ENCODE results near the gene WNK1. TPM values are rescaled to one million over a fixed set of nuclear protein-coding genes. Genes with fewer than 3 reads are reported as not detected.

The WNK1 gene
- total and polyA plus RNA-seq, 4 donors, result 114 to 165 (median 130) TPM

DNA sequence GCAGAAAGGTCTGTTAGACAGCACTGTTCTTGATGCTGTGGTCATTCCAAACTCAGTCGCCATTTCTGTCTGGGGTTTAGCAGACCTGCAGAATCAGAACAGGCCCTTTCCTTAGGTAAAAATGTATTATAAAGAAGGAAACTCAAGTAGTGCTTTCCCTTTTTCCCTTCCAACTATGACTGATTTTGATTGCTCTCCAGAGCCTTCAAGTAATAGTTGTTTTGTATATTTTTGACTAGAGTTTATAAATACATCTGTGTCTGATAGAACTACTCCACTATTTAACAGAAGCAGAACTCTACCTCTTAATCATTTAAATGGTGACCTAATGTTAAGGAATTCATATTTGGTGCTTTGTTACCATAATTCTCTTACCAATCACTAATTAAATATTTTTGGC is 74.0 kb downstream of the WNK1 start:
- H3K4me3 ChIP-seq (ENCODE audit: low read depth, low read length), result no peak overlapping the region
- no peaks in the 10 kb centered on the region for H3K4me1 ChIP-seq (ENCODE audit: control insufficient read depth, insufficient read depth, low read length)
- DNase-seq (ENCODE audit: low read depth in 4 of 6, low spot score in 6 of 6), result no peak
- peaks cover 3% of the 10 kb centered on the region for H3K36me3 ChIP-seq (ENCODE audit: control insufficient read depth, insufficient read depth, low read length)
- H3K9me3 ChIP-seq (ENCODE audit: control insufficient read depth, insufficient read depth, low read length), result no peaks in the 10 kb centered on the region
- WGBS (ENCODE audit: insufficient coverage), result 100% methylated on average over 1 of the region's 1 CpG
- H3K27ac ChIP-seq (ENCODE audit: low read depth, low read length), result no peak overlapping the region
- no peaks in the 10 kb centered on the region for H3K27me3 ChIP-seq (ENCODE audit: control insufficient read depth, insufficient read depth, low read length)

DNA sequence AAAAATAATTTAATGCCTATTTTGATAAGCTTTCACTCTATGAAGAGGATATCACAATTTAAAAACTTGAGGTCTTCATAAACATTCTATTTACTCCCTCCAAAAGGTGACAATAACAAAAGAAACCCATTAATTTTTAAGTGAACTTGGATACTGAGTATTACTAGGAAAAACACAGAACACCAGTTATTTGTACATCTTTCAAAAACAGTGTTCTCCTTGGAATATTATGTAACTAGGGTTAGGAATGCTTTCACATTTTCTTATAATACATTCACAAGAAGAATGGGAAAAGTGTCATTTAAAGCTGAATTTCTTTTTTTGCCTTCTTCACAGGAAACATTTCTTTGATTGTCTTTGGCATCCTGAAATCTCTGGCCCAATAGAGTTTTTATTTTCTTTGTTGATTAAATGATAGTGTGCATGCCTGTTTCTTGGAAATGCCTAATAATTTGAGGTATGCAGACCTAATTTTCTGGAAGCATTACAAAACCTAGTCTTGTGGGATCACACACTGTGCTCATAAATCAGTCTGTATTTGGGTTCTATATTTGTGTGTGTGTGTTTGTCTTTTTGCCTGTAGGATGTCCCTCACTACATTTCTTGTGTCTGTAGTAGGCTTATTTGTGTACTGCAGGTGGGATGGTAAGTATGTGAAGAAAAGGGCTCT is 76.5 kb downstream of the WNK1 start:
- no peak overlapping the region for H3K27ac ChIP-seq (ENCODE audit: low read depth, low read length)
- no peaks in the 10 kb centered on the region for H3K9me3 ChIP-seq (ENCODE audit: control insufficient read depth, insufficient read depth, low read length)
- peaks cover 3% of the 10 kb centered on the region for H3K36me3 ChIP-seq (ENCODE audit: control insufficient read depth, insufficient read depth, low read length)
- no peak for DNase-seq (ENCODE audit: low read depth in 4 of 6, low spot score in 6 of 6)
- H3K4me1 ChIP-seq (ENCODE audit: control insufficient read depth, insufficient read depth, low read length), result no peaks in the 10 kb centered on the region
- H3K27me3 ChIP-seq (ENCODE audit: control insufficient read depth, insufficient read depth, low read length), result no peaks in the 10 kb centered on the region
- no peak overlapping the region for H3K4me3 ChIP-seq (ENCODE audit: low read depth, low read length)

DNA sequence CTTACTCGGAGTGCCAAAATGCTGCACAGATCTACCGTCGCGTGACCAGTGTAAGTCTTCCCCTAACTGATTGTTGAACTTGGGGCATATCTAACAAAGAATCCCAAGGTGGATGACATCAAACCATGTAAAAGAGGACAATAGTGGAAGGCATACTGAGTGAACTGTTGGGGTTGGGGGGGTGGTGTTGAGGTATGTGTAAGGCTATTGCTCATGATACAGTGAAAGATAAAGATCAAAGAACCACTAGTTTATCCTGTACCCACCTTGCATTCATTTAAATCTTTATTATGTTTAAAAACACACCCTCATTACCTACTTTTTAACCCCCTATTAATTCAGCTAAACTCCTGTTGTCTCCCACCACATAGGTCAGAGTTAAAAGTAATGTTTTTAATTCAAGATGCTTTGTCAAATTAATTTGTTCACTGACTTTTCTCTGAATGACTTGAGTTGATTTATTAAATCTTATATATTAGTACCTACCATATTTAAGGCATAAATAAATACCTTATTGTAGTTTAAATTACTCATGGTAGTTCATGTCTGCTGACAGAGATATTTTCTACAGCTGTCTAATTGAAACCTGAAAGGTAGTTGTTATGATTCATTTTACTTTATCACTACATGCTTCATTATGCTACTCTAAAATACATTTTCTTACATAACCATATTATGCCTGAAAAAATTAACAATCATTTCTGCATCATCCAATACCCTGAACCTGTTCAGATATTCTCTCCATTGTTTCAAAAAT is 77.9 kb downstream of the WNK1 start:
- Histone ChIP-seq H3K4me1 (ENCODE audit: control insufficient read depth, insufficient read depth, low read length) (no peaks in the 10 kb centered on the region), H3K36me3 (ENCODE audit: control insufficient read depth, insufficient read depth, low read length) (peaks cover 3% of the 10 kb centered on the region), H3K9me3 (ENCODE audit: control insufficient read depth, insufficient read depth, low read length) (no peaks in the 10 kb centered on the region), H3K4me3 (ENCODE audit: low read depth, low read length) (no peak overlapping the region), H3K27ac (ENCODE audit: low read depth, low read length) (no peak overlapping the region), H3K27me3 (ENCODE audit: control insufficient read depth, insufficient read depth, low read length) (no peaks in the 10 kb centered on the region)
- no peak for DNase-seq (ENCODE audit: low read depth in 4 of 6, low spot score in 6 of 6)
- 97% methylated on average over 3 of the region's 4 CpGs for WGBS (ENCODE audit: insufficient coverage)

DNA sequence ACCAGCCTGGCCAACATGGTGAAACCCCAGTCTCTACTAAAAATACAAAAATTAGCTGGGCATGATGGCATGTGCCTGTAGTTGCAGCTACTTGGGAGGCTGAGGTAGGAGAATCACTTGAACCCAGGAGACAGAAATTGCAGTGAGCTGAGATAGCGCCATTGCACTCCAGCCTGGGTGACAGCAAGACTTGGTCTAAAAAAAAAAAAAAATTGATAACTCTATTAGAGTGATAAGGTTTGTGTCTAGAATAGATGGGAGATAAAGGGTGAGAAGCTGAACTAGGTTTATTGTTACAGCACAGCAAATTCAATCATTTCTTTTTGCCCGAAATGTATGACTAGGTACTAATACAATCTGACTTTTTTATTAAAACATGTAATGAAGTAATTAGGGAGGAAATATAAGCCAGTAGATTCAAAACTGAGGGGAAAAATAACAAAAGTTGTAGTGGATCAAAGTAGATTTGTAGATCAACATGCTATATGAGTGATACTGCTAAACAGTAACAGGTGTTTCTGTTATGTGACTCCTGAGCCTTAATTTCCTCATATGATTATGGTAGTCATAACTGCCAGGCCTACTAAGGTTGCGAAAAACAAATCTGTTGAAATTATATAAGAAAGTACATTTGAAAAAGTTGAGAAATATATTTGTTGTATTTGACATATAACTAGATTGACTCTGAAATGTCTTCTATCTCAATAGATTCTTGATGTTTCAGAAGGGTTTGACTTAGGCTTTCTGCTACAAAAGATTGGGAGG is 83.6 kb downstream of the WNK1 start:
- Histone ChIP-seq H3K27me3 (ENCODE audit: control insufficient read depth, insufficient read depth, low read length) (no peaks in the 10 kb centered on the region), H3K36me3 (ENCODE audit: control insufficient read depth, insufficient read depth, low read length) (peaks cover 6% of the 10 kb centered on the region), H3K4me3 (ENCODE audit: low read depth, low read length) (no peak overlapping the region), H3K27ac (ENCODE audit: low read depth, low read length) (no peak overlapping the region), H3K9me3 (ENCODE audit: control insufficient read depth, insufficient read depth, low read length) (no peaks in the 10 kb centered on the region), H3K4me1 (ENCODE audit: control insufficient read depth, insufficient read depth, low read length) (no peaks in the 10 kb centered on the region)
- DNase-seq (ENCODE audit: low read depth in 4 of 6, low spot score in 6 of 6), result no peak
- 100% methylated on average over 1 of the region's 3 CpGs for WGBS (ENCODE audit: insufficient coverage)

DNA sequence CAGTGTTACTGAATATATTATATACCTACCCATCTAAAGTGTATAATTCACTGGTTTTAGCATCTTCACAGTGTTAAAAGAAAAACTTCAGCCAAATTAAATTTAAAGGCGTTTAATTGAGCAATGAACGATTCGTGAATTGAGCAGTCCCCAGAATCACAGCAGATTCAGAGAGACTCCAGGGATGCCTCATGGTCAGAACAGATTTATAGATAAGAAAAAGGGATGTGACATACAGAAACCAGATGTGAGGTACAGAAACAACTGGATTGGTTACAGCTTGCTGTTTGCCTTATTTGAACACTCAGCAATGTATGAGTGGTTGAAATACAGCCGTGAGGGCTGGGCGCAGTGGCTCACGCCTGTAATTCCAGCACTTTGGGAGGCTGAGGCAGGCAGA is 84.6 kb downstream of the WNK1 start:
- Histone ChIP-seq H3K9me3 (ENCODE audit: control insufficient read depth, insufficient read depth, low read length) (no peaks in the 10 kb centered on the region), H3K36me3 (ENCODE audit: control insufficient read depth, insufficient read depth, low read length) (peaks cover 3% of the 10 kb centered on the region), H3K27me3 (ENCODE audit: control insufficient read depth, insufficient read depth, low read length) (no peaks in the 10 kb centered on the region), H3K4me3 (ENCODE audit: low read depth, low read length) (no peak overlapping the region), H3K27ac (ENCODE audit: low read depth, low read length) (no peak overlapping the region), H3K4me1 (ENCODE audit: control insufficient read depth, insufficient read depth, low read length) (no peaks in the 10 kb centered on the region)
- 100% methylated on average over 3 of the region's 6 CpGs for WGBS (ENCODE audit: insufficient coverage)
- no peak for DNase-seq (ENCODE audit: low read depth in 4 of 6, low spot score in 6 of 6)

DNA sequence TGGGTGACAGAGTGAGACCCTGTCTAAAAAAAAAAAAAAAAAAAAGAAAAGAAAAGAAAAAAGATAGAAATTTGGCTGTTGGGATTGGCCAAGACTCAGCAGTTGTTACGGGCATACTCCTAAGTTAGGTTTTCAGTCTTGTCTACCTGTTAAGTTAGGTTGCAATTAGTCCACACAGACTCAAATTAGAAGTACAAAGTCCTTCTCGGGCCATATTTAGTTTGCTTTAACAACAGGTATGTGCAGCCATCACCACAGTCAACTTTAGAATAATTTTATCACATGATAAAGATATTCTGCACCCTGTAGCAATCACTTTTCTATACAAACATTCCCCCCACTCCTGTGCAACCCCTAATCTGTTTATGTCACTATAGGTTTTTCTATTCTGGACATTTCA is 85.2 kb downstream of the WNK1 start:
- no peaks in the 10 kb centered on the region for H3K27me3 ChIP-seq (ENCODE audit: control insufficient read depth, insufficient read depth, low read length)
- no peaks in the 10 kb centered on the region for H3K4me1 ChIP-seq (ENCODE audit: control insufficient read depth, insufficient read depth, low read length)
- H3K36me3 ChIP-seq (ENCODE audit: control insufficient read depth, insufficient read depth, low read length), result peaks cover 3% of the 10 kb centered on the region
- H3K4me3 ChIP-seq (ENCODE audit: low read depth, low read length), result no peak overlapping the region
- WGBS (ENCODE audit: insufficient coverage), result 100% methylated on average over 1 of the region's 2 CpGs
- H3K9me3 ChIP-seq (ENCODE audit: control insufficient read depth, insufficient read depth, low read length), result no peaks in the 10 kb centered on the region
- no peak overlapping the region for H3K27ac ChIP-seq (ENCODE audit: low read depth, low read length)
- DNase-seq (ENCODE audit: low read depth in 4 of 6, low spot score in 6 of 6), result no peak

DNA sequence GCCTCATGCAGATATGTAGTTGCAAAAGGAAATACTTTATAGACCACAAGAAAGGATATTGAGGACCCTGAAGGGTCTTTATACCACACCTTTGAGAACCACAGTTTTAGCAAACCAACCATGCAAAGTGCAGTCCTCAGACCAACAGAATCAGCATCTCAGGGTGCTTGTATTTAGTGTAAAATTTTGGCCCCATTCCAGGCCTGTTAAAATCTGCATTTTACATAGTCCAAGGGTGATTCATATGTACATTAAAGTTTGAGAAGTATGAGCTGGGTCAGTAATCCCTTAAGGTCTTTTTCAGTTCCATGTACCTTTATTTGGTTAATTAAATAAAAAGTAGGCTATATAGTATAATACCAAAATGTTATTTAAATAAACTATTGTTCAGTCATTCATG is 91.2 kb downstream of the WNK1 start:
- Histone ChIP-seq H3K4me3 (ENCODE audit: low read depth, low read length) (no peak overlapping the region), H3K27me3 (ENCODE audit: control insufficient read depth, insufficient read depth, low read length) (no peaks in the 10 kb centered on the region), H3K27ac (ENCODE audit: low read depth, low read length) (no peak overlapping the region), H3K9me3 (ENCODE audit: control insufficient read depth, insufficient read depth, low read length) (no peaks in the 10 kb centered on the region), H3K4me1 (ENCODE audit: control insufficient read depth, insufficient read depth, low read length) (no peaks in the 10 kb centered on the region), H3K36me3 (ENCODE audit: control insufficient read depth, insufficient read depth, low read length) (no peaks in the 10 kb centered on the region)
- peak in 1 of 6 donors; percentile 2 for DNase-seq (ENCODE audit: low read depth in 4 of 6, low spot score in 6 of 6)

DNA sequence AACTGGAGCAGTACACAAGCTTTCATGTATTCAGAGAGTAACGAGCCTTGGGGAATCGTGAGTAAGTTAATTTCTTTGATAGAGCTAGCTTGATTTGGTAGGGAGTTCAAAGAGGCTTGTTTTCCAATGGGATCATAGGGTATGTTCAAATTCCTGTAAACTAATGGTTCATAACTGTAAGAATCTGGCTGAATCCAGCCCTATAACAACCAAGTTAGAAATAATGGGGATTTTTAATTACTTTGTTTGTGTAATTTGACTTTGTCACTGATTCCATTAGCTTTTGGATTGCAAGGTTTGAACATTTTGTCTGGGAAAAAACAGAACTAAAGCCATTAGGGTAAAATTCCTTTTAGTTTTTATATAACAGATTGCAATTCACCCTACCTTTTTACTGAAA is 94.0 kb downstream of the WNK1 start:
- no peak overlapping the region for H3K4me3 ChIP-seq (ENCODE audit: low read depth, low read length)
- 83% methylated on average over 2 of the region's 2 CpGs for WGBS (ENCODE audit: insufficient coverage)
- DNase-seq (ENCODE audit: low read depth in 4 of 6, low spot score in 6 of 6), result no peak
- no peaks in the 10 kb centered on the region for H3K36me3 ChIP-seq (ENCODE audit: control insufficient read depth, insufficient read depth, low read length)
- H3K27me3 ChIP-seq (ENCODE audit: control insufficient read depth, insufficient read depth, low read length), result no peaks in the 10 kb centered on the region
- H3K9me3 ChIP-seq (ENCODE audit: control insufficient read depth, insufficient read depth, low read length), result no peaks in the 10 kb centered on the region
- H3K27ac ChIP-seq (ENCODE audit: low read depth, low read length), result no peak overlapping the region
- no peaks in the 10 kb centered on the region for H3K4me1 ChIP-seq (ENCODE audit: control insufficient read depth, insufficient read depth, low read length)

DNA sequence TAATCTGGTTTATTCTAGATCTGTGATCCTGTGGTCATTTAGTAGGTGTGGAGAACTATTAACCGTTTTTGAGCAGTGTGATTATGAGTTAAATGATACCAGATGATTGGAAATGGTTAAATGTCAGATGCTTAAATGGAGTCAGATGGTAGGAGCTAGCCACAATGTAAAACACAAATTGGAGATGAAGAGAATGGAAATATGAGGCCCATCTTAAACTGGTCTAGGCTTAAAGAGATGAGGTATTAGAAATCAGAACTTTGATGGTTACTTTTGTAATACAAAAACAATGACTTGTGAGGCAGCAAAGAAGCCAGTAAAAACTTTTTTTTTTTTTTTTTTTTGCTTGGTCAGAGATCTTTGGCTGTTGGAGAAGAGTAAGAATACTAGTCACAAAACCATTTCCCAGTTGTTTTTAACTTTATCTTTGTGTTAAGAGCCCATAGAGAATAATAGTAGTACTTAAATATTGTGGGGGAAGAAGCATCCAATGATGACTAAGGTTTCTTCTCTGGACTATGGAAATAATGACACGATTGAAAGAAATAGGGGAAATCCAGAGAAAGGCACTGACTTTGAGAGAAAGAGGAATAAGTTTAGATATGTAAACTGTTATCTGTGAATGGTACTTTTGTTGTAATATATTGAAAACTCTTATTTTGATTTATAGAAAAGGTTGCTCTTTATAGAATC is 95.9 kb downstream of the WNK1 start:
- no peak overlapping the region for H3K27ac ChIP-seq (ENCODE audit: low read depth, low read length)
- WGBS (ENCODE audit: insufficient coverage), result 91% methylated on average over 2 of the region's 2 CpGs
- H3K4me1 ChIP-seq (ENCODE audit: control insufficient read depth, insufficient read depth, low read length), result no peaks in the 10 kb centered on the region

More for the DNA sequence above, 95.9 kb downstream of the WNK1 start:
- Histone ChIP-seq H3K4me3 (ENCODE audit: low read depth, low read length) (no peak overlapping the region), H3K9me3 (ENCODE audit: control insufficient read depth, insufficient read depth, low read length) (no peaks in the 10 kb centered on the region), H3K36me3 (ENCODE audit: control insufficient read depth, insufficient read depth, low read length) (no peaks in the 10 kb centered on the region), H3K27me3 (ENCODE audit: control insufficient read depth, insufficient read depth, low read length) (no peaks in the 10 kb centered on the region)
- DNase-seq (ENCODE audit: low read depth in 4 of 6, low spot score in 6 of 6), result no peak
